Activated CD4-positive, alpha-beta T cell treated with anti-CD3 and anti-CD28 coated beads, Interleukin-2, amount 50 U/mL, for 16 hours (primary cell): ENCODE data around the gene EMD.
A peak's percentile ranks its signal among the peaks of the same experiment; 100 is the strongest.
"Not testable (repeated sequence)": the region's sequence is repeated elsewhere in the genome, so short reads cannot be mapped to it uniquely, and the experiment has no call there.

Experiments
- DNase-seq: peaks from one replicate; pipeline ENCODE4 v3.0.0-alpha.2; 2020

The EMD gene

DNA sequence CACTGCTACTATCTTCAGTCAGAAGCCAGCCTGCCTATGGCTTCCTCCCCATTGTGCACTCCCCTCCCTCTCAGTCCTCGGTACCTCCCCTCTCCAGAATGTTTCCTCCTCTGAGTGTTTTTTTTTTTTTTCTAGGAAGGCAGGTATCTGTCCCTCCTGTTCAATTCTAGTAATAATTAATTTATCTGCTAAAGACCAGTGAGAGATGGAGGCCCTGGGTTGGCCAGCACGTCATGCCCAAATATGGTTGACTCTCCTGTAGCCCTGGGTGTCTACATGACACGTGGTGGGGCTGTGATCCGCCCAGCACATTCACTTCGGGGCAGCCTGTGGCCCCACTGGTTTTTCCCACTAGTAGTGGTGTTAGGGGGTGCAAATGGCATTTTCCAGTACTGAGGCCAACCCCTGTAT is 6.5 kb upstream of the EMD start:
- peak; percentile 55 for DNase-seq

DNA sequence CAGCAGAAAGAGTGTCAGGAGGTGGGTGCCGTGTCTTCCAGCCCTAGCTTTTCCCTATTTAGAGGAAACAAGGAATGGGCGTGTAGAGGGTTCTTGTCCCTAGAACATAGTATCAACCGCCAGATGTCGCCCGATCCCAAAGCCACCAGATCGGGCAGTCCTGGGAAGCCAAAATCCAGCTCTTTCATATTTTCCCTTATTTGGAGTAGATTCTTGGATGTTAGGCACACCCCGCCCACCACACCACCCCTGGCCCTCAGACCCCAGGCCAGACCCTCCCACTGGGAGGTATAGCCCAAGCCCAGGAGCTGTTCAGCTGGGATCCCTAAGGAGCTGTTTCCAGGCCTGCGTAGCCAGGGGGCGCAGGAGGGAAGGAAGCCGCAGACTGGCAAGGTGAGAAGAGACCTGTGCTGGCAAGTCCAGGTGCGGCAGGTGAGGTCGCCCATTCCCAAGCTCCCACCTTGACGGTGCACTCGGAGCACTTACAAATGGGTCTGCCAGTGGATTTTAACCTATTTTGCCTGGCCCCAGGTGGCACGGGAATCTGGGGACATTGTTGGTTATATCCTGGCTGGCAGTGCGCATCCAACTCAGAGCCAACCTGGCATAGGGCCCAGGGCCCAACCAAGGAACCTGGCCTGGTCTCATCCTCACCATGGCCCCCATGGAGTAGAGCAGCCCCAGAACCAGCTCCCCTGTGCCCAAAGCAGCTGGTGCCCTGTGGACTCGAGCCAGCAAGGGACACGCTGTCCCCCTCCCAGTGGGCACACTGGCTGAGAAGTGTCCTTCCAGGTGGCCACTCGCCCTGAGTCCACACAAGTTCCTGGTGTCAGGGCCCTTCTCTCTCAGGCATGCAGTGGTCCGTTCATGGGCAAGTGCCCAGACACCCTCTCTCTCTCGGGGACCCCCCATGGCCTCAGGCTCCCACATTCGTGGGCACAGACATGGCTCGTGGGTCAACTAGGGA is 5.5 kb upstream of the EMD start:
- no peak for DNase-seq

DNA sequence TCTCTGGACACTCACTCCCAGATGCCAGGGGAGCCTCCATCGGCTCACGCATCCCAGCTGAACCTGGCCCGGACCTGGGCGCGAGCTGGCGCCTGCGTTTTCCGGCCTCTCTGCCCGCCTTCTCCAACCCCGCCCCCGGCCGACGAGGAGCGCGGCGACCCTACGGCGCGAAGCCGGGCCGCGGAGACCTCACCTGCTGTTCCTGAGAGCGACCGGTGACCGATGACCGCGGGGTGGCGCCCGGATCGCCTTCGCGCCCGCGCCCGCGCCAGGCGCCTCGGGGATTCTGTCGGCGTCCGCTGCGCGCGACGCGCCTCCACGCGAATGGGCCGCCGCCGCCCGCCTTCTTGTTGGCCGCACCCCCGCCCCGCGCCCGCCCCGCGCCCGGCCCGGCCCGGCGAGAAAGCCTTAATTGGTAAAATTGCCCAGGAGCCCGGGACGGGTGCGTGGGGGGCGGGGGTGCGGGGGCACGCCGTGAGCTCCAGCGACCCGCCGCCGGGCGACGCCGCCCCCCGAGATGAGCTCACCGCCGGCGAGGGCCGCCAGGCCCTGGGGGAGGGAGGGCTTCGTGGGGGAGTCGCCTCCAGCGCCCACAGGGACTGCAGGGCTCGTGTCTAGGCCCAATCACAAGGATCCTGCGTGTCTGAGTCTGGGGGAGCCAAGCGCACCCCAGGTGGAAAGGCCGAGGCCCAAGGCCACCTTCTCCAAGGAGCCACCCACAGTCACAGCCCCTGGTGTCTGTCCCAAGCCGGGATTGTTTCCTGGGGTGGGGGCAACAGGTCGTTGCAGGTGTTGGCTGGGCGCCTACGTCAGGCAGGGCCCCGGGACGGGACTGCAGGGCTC is 4.6 kb upstream of the EMD start, which contains the start of gene FLNA:
Gene FLNA (minus strand): TSS at position 322 of the 843 bp plus-strand sequence. CDS start 3,389 bp downstream, outside the sequence.
- peak; percentile 32 for DNase-seq

DNA sequence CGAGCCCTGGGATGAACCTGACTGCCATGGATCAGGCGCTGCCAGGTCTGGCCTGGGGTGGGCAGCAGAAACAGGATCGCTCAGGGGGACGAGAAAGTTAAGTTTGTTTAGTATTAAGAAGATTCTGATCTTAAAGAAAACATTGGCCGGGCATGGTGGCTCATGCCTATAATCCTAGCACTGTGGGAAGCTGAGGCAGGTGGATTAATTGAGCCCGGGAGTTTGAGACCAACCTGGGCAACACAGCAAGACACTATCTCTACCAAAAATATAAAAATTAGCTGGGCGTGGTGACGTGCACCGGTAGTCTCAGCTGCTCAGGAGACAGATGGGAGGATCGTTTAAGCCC is 4.0 kb upstream of the EMD start:
- DNase-seq = no peak

DNA sequence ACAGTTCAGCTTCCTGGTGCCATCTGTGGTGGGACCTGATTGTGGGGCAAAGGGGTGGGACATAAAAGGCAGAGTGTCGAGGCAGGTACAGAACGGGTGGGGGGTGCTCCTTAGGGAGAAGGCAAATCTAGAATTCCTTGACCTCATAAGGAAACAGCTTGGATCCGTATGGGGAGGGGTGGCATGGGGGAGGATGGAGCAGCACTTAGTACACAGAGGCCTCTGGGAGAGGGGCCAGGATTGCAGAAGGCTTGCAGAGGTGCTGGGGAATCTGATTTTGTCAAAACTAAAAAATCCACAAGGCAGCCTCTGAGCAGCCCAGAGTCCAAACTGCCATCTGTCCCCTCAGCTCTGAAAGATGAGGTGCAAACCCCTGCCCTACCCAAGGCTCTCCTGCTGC is 2.3 kb upstream of the EMD start:
- DNase-seq = no peak

DNA sequence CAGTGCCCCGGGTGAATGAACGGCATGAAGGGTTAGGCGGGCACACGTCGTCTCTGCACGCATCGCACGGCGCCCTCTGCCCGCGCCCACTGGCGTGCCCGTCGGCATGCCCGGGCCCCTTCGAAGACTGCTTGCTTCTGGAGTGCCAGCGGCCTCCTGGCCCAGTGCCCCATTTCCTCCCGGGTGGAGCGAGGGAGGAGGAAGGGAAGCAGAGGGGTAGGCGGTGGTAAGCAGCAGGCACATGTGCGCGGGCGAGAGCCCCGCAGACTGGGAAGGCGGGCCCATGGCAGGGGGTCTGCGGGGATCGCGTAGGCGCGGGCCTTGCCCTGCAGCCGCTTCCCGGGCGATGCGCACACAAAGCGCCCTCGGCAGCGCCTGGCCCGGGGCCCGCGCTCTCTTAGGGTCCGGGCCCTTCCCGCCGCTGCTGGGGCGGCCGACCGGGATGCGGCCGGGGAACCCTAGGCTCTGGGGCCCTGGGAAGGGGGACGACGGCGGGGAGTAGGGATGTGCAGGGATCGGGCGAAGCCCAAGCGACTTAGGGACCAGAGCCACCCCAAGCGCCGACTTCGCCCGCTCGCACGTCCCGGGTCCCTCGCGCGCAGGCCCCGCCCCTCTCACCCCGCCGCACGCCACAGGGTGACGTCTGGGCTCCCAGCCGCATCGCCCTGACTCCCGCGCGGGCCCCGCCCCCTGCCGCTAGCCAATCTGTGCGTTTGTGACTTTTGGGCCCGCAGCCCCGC is 866 bp upstream of the EMD start:
- peak; percentile 97 for DNase-seq

DNA sequence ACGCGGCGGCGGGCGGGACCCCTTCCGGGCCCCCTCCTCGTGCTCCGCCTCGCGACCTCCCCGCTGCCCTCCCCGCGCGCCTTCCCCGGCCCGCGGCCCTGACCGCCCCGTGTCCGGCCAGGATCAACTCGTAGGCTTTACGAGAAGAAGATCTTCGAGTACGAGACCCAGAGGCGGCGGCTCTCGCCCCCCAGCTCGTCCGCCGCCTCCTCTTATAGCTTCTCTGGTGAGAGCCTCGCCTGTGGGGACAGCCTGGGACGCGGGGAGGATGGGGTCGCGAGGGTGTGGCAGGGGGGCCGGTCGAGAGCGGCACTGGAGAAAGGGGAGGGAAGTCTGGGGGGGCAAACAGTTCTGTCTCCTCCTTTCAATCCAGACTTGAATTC is 465 bp downstream of the EMD start:
- DNase-seq = no peak

DNA sequence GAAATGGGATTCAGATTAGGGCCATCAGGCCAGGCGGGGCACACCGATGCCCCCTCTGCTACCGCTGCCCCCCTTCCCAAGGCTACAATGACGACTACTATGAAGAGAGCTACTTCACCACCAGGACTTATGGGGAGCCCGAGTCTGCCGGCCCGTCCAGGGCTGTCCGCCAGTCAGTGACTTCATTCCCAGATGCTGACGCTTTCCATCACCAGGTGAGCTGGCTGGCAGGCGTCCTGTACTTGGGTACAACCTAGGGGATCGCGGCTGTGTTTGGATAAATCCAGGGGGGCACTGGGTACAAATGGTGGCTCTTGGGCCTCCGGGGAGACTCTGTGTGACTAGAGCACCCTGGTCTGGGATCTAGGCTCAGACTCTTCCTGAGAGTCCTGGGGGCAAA is 1.1 kb downstream of the EMD start:
- no peak for DNase-seq

DNA sequence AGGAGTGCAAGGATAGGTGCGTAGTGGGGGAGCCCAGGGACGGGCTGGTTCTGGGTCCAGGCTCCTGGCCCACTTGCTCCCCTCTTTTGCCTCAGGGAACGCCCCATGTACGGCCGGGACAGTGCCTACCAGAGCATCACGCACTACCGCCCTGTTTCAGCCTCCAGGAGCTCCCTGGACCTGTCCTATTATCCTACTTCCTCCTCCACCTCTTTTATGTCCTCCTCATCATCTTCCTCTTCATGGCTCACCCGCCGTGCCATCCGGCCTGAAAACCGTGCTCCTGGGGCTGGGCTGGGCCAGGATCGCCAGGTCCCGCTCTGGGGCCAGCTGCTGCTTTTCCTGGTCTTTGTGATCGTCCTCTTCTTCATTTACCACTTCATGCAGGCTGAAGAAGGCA is 1.7 kb downstream of the EMD start:
- DNase-seq = no peak

DNA sequence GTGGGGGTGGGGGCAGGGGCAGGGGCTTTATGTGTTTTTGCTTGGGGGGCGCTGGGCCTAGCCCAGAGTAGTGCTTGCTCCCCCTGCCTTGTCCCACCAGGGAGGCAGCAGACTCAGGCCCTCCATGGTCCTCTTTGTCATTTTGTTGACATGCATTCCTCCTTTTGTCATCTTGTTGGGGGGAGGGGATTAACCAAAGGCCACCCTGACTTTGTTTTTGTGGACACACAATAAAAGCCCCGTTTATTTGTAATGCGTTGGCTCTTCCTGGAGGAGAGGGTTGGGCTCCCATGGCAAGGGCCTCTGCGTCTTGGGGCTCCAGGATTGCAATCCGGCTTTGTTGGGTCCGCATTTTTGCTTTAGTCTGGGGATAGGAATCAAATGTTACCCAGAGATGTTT is 2.2 kb downstream of the EMD start:
- no peak for DNase-seq

DNA sequence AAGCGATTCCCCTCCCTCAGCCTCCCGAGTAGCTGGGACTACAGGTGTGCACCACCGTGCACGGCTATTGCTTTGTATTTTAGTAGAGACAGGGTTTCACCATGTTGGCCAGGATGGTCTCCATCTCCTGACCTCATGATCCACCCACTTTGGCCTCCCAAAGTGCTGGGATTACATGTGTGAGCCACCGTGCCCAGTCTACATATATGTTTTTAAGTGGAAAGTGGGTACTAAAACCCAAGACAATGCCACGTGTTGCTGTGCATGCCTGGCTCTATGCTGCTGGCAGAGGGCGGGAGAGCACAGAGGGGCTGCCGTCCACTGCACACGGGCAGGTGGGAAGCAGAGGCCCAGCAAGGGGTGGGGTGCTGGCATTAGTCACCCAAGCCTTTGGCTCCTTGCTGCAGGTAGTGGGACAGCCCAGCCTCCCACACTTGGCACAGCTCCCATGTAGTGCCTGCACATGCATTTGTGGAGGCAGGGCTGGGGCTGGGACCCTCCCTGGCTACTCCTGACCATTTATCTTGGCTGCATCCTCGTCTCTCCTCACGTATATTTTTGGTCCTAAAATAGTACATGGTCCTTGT is 3.5 kb downstream of the EMD start:
- no peak for DNase-seq

DNA sequence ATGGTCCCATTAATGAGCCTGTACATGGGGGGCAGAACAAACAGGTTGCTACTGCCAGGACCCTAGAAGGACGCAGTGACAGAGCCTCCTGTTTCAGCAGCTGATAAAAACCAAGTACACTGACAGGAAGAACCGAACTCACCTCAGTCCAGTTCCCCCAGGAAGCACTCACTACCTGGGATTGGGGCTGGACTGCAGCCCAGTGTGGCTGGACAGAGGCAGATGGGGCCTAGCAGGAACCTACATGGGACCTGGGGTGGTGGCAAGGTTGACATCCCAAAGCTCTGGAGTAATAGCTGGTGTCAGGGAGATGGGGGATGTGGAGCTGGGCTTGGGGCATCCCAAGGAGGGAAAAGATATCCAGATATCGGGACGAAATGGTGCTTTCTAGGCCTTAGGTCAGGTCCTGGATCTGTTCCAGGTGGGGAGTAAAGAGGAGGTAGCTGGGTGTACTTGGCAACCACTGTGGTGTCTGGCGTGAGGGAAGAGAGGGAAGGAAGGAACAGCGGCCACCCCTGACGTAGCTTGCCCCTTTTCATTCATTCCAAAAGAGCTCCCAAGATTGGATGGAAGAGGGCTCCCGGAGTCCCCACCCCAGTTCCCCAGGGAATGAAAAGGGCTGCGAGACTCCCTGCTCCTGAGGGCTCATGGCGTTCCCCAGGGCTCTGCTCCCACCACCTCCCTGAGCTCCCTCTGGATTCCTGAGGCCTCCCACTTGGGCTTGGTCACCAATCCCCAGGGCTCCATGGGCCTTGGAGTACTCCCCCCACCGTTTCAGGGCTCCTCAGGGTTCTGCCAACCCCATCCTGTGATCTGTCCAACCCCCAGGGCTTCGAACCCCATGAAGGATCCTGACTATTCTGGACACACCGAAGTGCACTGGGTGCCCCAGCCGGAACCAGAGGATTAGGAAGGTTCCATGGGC is 4.5 kb downstream of the EMD start:
- no peak for DNase-seq

DNA sequence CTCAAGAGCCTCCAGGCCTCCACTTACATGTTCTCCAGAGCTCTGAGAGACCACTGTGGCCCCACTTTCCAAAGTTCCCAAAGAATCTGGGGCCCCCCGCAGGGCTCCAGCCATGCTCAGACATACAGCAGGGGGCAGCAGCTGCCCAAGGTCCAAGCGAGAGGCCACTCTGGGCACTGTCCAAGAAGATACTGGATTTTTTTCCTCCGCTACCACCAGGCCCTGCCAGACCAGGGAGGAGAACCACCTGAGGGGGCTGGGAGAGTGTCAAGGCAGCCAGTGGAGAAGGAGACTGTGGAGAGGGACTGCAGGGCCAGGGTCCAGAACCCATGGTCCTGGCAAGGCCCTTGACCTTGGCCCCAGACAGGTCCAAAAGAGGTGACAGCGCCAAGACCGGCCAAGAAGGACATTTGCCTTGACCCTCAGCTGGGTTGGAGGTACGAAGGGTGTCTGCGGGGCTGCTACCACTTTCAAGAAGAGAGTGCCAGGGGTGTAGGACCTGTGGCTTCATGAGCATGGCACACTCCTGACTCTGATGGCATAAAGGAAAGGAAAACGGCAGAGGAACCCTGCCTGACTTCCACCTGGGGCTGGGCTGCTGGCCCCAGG is 5.3 kb downstream of the EMD start:
- no peak for DNase-seq

DNA sequence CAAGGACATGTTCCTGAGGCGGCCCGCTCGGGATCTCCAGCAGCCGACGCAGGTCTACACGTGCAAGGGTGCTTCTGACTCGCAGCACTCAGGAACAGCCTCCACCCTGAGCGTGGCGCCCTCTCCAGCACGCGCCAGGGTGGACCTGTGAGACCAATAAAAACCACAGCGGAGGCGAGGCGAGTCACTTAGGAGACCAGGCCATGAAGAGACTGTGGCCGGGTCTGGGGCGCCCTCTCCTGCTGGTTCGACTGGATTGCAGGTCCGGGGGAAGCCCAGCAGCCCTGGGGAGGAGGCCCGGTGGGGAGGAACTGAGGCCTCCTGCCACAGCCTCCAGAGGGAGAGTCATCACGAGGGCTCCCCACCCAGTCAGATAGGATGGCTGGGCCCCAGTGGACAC is 9.0 kb downstream of the EMD start:
- DNase-seq = not testable (repeated sequence)

DNA sequence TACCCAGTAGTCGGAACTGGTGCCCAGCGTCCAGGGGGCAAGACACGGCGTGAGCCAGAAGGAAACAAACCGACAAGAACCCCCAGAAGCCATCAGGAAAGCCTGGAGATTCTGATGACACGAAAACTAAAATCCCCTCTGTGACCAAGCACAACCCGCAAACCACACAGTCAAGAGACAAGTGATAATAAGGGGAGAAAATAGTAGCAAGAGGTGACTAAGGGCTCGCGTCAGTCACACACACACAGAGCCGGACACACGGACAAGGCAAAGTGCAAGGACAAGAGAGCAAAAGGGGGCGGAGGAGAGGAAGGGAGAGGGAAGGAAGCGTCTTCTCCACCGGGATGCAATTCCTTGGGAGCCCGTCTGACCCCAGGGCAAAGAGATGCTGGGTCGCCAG is 9.6 kb downstream of the EMD start:
- not testable (repeated sequence) for DNase-seq

DNA sequence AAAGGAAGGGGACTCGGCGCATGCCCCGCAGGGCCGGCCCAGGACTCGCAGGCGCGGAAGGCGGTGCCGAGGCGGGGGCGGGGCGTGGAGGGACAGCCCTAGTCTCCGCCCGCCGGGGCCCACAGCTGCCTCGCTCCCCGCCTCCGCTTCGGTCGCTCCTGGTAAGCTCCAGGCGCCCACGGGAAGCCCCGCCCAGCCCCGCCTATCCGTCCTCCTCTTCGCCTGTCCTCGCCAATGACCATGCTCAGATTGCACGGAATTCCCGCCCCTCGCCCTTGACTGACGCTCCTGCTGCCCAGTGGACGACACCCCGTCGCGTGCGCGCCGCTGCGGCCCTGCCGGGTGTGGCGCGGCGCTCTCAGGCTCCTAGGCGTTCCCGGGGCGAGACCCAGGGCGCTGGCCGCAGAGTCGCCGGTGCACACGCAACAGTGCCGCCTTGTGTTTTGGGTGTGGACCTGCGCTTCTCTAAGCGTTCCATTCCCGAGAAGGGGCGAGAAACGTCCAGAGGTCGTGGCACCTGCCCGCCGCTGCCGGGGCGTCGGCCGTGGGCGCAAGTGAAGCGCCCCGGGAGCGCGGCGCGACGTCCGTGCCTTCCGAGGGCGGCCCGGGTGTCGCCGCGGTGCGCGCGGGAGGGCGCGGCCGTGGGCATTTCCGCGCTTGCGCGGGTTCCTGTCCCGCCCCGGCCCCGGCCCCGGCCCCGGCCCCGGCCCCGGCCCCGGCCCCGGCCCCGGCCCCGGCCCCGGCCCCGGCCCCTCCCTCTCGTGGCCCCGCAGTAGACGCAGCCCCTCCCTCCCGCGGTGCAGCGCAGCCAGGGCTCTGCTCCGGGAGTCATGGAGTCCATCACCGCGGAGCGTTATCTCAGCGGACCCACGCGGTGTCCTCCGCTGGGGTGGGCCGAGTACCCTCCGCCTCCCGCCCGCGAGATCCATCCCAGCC is 11.0 kb downstream of the EMD start:
- not testable (repeated sequence) for DNase-seq

DNA sequence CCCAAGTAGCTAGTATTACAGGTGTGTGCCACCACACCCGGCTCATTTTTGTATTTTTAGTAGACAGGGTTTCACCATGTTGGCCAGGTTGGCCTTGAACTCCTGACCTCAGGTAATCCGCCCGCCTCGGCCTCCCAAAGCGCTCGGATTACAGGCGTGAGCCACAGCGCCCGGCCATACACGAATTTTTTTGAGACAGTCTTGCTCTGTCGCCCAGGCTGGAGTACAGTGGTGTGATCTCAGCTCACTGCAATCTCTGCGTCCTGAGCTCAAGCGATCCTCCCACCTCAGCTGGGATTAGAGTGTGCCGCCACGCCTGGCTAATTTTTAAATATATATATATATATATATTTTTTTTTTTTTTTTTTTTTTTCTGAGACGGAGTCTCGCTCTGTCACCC is 17.3 kb downstream of the EMD start:
- DNase-seq = not testable (repeated sequence)

DNA sequence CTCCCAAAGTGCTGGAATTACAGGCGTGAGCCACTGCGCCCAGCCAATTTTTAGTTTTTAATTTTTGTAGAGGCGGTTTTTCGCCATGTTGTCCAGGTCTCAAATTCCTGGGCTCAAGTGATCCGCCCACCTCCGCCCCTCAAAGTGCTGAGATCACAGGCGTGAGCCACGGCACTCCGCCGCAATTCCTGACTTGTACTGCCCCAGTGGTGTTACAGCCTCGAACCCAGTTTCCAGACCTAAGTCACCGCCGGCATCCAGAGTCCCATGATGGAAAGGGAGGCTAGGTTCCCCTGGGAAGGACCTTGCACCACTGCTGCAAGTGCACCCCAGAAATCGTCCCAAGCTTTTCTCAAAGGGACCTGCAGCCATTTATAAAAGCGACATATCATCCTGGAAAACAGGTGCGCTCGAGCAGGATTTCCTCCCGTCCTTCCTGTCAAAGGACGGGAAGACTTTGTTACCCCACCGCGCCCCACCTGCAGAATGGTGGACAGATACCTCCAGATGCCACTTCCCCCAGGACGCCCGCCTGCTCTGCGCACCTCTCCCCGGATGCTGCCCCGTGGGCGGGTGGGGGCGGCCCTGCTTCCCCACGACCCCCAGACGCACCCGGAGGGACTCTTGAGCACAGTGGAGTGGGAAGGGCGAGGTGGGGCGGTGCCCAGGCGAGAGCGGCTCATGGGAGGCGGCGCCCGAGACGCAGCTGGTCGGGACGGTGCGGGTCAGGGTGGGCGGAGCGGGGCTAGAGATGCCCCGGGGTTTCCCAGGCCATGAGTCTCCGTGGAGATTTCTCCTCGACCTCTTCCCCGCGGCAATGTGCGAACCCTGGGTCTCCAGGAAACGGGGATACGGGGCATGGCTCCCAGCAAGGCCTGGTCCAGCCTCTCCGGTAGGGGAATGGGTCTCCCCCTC is 18.1 kb downstream of the EMD start:
- DNase-seq = peak; percentile 78
